ENCODE data around the gene CKB.

The CKB gene

DNA sequence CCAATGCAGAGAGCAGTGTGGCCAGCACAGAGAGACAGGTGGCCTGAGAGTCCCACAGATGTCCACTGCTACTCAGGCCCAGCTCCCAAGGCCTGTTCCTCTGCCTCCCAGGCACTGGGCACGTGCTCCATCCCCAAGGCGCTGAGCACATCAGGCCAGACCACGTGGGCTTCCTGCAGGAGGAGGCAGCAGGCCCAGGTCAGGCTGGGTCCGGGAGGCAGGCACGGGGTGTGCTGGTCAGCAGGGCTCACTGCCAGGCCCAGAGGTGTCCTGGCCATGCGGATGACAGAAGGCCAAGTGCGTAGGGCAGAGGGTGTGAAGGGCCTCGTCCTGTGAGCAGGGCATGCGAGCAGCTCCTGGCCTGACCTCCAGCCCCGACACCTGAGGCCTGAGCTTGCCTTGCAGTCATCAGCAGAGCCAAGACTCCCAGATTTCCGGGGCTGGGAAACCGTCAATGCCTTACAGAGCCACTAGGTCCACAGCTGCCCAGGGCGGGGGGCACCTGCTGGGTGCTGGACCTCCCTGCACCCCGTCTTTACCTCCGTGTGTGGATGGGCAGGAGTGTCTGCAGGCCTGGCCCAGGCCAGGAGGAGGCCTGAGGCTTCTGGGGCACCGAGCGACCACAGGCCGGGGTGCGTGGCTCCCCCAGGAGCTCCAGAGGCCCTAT, 21.2 kb upstream of the CKB start:
- H3K9me3 ChIP-seq (ENCODE audit: control insufficient read depth, insufficient read depth, low read length), result no peaks in the 10 kb centered on the region
- H3K4me1 ChIP-seq (ENCODE audit: control insufficient read depth, insufficient read depth, low read length), result peaks cover 27% of the 10 kb centered on the region
- no peaks in the 10 kb centered on the region for H3K36me3 ChIP-seq (ENCODE audit: control insufficient read depth, insufficient read depth, low read length)
- no peak overlapping the region for H3K27ac ChIP-seq (ENCODE audit: low read length)
- no peaks in the 10 kb centered on the region for H3K27me3 ChIP-seq (ENCODE audit: control insufficient read depth, insufficient read depth, low read length)
- no peak for DNase-seq (ENCODE audit: low read depth, low spot score)
- WGBS (ENCODE audit: insufficient coverage, insufficient read length), result no CpG with 5 or more reads among the region's 19 CpGs
- H3K4me3 ChIP-seq (ENCODE audit: low read length), result no peak overlapping the region

DNA sequence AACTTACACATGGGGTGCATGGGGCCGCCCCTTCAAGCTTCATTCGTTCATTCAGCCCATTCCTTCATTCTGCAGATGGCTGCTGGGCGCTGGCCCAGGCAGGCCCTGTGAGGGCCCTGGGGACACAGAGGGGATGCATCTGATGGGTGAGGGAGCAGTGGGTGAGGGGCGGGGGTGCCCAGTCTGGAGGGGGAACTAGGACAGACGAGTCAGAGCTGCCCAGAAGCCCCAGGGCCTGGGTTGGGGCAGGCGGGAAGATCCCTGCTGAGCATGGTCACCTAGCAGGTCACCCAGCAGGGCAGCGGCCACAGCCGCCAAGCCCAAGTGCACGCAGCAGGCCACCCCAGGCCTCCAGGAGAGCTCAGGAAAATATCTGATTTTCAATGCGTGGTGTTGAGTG, 20.5 kb upstream of the CKB start:
- Histone ChIP-seq H3K4me3 (ENCODE audit: low read length) (no peak overlapping the region), H3K27me3 (ENCODE audit: control insufficient read depth, insufficient read depth, low read length) (no peaks in the 10 kb centered on the region), H3K9me3 (ENCODE audit: control insufficient read depth, insufficient read depth, low read length) (no peaks in the 10 kb centered on the region), H3K36me3 (ENCODE audit: control insufficient read depth, insufficient read depth, low read length) (no peaks in the 10 kb centered on the region), H3K27ac (ENCODE audit: low read length) (no peak overlapping the region), H3K4me1 (ENCODE audit: control insufficient read depth, insufficient read depth, low read length) (peaks cover 27% of the 10 kb centered on the region)
- DNase-seq (ENCODE audit: low read depth, low spot score), result no peak
- no CpG with 5 or more reads among the region's 10 CpGs for WGBS (ENCODE audit: insufficient coverage, insufficient read length)

DNA sequence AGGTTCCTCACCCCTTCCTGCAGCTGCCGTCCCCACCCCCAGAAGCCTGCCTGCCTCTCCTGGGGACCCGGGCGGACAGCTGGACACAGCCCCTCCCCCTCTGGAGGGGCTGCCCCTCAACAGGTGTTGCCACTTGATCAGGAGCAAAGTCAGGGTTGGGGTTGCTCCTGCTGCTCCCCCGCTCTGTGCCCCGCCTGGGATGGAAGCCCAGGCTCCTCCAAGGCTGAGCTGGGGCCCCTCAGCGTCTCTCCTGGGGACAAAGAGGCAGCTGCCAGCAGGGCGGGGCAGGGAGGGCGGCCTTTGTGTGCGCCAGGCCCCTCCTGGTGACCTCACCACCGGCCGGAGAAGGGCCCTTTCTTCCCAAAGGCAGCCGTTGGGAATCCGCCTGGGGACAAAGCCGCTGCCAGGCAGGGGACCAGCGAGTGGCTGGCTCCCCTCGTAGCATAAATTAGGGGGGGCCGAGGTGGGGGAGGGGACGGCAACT, 20.0 kb upstream of the CKB start:
- no peak for DNase-seq (ENCODE audit: low read depth, low spot score)
- Histone ChIP-seq H3K4me1 (ENCODE audit: control insufficient read depth, insufficient read depth, low read length) (peaks cover 27% of the 10 kb centered on the region), H3K36me3 (ENCODE audit: control insufficient read depth, insufficient read depth, low read length) (no peaks in the 10 kb centered on the region), H3K9me3 (ENCODE audit: control insufficient read depth, insufficient read depth, low read length) (no peaks in the 10 kb centered on the region), H3K4me3 (ENCODE audit: low read length) (no peak overlapping the region), H3K27ac (ENCODE audit: low read length) (no peak overlapping the region), H3K27me3 (ENCODE audit: control insufficient read depth, insufficient read depth, low read length) (no peaks in the 10 kb centered on the region)
- no CpG with 5 or more reads among the region's 18 CpGs for WGBS (ENCODE audit: insufficient coverage, insufficient read length)

DNA sequence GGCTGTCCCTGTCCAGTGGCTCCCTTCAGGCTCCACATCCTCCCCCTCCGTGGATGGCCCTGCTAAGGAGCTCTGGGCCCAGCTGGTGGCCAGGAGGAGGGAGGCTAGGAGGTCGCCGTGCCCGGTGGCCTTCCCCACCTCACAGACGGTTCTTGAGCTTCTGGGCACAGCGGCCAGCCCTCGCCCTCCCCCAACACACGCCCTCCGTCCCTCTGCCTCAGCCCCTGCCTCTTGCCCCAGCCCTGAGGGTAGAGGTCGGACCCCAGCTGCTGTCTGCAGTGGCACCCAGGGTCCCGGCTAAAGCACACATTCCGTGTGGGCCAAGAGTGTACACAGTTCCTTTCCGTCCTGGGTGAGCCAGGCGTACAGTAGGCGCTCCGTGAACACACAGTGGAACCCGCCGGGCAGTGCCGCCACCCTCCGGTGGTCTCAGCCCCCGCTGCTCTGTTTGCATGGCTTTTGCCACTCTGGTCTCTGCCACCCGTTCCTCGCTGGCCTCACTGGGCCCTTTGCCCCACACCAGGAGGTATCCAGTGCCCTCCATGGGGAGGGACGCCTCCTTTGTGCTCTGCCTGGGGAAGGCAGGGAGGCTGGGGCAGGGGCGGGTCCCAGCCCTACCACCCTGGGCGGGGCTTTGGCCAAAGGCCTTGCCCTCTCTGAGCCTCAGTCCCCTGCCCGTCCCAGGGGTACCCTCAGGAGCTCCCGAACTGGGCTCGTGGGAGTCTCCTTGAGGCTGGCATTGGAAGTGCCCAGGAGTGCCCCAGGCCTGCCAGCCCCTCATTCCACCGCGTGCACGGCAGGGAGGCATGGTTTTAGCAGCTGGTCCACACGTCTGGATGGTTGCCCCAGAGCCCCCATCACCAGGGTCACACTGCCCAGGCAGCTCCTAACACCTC, 19.3 kb upstream of the CKB start:
- H3K27ac ChIP-seq (ENCODE audit: low read length), result no peak overlapping the region
- H3K36me3 ChIP-seq (ENCODE audit: control insufficient read depth, insufficient read depth, low read length), result no peaks in the 10 kb centered on the region
- no peaks in the 10 kb centered on the region for H3K9me3 ChIP-seq (ENCODE audit: control insufficient read depth, insufficient read depth, low read length)
- WGBS (ENCODE audit: insufficient coverage, insufficient read length), result no CpG with 5 or more reads among the region's 33 CpGs
- H3K27me3 ChIP-seq (ENCODE audit: control insufficient read depth, insufficient read depth, low read length), result no peaks in the 10 kb centered on the region
- peaks cover 26% of the 10 kb centered on the region for H3K4me1 ChIP-seq (ENCODE audit: control insufficient read depth, insufficient read depth, low read length)
- no peak for DNase-seq (ENCODE audit: low read depth, low spot score)
- H3K4me3 ChIP-seq (ENCODE audit: low read length), result no peak overlapping the region

DNA sequence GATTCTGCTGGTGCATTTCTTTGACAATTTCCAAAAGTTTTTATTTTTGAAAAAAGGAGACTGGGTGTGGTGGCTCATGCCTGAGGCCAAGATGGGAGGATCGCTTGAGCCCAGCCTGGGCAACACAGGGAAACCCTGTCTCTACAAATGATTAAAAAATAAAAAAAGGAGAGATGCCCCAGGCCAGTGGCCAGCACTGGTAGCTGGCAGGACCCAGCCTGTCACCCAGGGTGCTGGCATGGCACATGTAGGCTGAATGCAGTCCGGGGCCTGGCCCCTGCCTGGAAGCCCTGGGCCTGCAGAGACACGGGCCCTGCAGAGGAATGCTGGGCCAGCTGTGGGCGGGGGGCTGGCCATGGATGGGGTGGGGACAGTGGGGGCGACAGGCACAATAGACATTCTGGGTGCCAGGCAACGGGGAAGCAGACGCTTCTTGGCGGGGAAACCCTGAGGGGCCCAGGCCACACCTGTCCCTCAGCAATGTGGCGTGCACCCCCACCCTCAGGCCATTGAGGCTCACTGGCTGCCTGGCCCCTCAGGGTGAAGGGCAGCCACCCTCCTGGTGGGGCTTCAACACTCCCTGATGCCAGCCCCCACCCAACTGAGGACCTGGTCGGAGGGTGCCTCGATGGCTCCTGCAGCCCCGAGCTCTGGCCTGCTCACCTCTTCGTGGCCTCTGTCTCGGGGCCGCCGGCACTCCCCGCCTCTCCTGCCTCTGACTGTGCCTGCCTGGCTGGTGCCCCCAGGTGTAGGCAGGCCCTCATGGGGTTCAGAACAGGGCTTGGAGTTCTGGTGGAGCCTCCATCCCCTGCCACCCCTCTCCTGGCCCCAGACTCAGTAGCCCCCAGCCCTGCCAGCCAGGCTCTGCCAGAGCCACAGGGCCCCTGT, 18.4 kb upstream of the CKB start:
- no peaks in the 10 kb centered on the region for H3K27me3 ChIP-seq (ENCODE audit: control insufficient read depth, insufficient read depth, low read length)
- peaks cover 24% of the 10 kb centered on the region for H3K4me1 ChIP-seq (ENCODE audit: control insufficient read depth, insufficient read depth, low read length)
- WGBS (ENCODE audit: insufficient coverage, insufficient read length), result no CpG with 5 or more reads among the region's 17 CpGs
- H3K9me3 ChIP-seq (ENCODE audit: control insufficient read depth, insufficient read depth, low read length), result no peaks in the 10 kb centered on the region
- no peak overlapping the region for H3K27ac ChIP-seq (ENCODE audit: low read length)
- no peaks in the 10 kb centered on the region for H3K36me3 ChIP-seq (ENCODE audit: control insufficient read depth, insufficient read depth, low read length)
- no peak for DNase-seq (ENCODE audit: low read depth, low spot score)
- no peak overlapping the region for H3K4me3 ChIP-seq (ENCODE audit: low read length)

DNA sequence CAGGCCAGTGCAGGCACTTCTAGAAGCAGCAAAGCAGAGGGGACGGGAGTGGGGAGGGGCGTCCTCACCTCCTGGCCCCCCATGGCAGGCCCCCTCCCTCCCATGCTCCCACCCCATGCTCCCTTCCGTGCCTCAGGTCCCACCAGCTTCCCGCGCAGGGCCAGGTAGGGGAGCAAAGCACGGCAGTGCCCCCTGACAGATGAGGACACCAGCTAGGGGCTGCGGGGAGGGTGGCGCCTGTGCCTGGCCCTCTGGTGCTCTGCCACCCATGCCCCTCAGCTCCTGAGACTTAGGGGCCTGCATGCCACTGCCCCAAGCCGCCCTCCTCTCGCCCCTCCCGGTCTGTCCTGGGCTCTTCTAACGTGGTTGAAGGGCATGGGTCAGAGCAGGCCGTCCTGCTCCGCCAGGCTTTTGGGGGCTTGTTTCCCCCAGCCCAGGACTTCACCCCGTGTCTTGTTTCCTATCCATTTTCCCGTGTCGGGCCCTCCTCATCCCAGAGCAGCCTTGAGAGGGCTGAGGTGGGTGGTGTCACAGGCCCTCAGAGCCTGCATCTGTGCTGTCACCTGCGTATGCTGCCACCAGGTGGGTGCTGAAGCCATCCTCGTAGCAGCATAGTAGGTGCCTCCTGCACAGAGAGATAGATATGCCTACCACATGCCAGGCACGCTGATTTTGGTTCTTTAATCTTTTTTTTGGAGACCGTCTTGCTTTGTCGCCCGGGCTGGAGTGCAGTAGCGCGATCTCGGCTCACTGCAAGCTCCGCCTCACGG, 16.6 kb upstream of the CKB start:
- Histone ChIP-seq H3K9me3 (ENCODE audit: control insufficient read depth, insufficient read depth, low read length) (no peaks in the 10 kb centered on the region), H3K27me3 (ENCODE audit: control insufficient read depth, insufficient read depth, low read length) (no peaks in the 10 kb centered on the region), H3K27ac (ENCODE audit: low read length) (no peak overlapping the region), H3K36me3 (ENCODE audit: control insufficient read depth, insufficient read depth, low read length) (peaks cover 10% of the 10 kb centered on the region; the same call in 1 of the 2 replicates), H3K4me1 (ENCODE audit: control insufficient read depth, insufficient read depth, low read length) (peaks cover 22% of the 10 kb centered on the region), H3K4me3 (ENCODE audit: low read length) (no peak overlapping the region)
- no CpG with 5 or more reads among the region's 28 CpGs for WGBS (ENCODE audit: insufficient coverage, insufficient read length)
- no peak for DNase-seq (ENCODE audit: low read depth, low spot score)

DNA sequence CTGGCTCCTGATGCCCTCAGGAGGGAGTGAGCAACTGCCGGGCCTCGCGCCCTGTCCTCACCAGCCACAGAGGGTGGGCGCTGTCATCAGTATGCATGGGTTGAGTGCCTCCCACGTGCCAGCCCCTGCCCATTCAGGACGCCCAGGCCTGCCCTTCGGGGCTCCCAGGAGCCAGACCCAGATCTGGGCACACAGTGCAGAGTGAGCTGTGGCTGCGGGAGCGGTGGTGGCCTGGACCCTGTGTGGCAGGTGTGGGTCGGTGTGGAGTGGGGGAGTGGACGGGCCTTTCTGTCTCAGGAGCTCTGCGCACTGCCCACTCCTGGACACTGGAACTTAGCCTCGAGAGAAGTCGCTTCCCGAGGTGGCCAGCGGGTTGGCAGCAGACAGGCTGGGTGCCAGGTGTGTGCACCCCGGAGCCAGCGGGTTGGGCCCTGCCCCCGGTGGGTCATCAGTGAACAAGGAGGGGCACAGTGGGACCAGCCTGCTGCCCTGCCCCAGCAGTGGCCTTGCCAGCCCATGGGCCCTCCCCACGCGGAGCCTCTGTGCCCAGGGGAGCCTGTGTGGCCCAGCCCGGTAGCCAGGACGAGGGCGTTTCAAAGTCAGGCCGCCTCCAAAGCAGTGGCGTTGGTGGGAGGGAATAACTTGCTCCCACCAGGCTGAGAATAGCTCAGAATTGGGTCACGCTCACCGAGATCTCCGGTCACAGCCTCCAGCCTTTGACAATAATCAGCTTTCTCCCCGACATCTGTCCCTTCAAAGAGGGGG, 15.8 kb upstream of the CKB start:
- Histone ChIP-seq H3K27ac (ENCODE audit: low read length) (no peak overlapping the region), H3K4me1 (ENCODE audit: control insufficient read depth, insufficient read depth, low read length) (peaks cover 18% of the 10 kb centered on the region)
- no peak for DNase-seq (ENCODE audit: low read depth, low spot score)

DNA sequence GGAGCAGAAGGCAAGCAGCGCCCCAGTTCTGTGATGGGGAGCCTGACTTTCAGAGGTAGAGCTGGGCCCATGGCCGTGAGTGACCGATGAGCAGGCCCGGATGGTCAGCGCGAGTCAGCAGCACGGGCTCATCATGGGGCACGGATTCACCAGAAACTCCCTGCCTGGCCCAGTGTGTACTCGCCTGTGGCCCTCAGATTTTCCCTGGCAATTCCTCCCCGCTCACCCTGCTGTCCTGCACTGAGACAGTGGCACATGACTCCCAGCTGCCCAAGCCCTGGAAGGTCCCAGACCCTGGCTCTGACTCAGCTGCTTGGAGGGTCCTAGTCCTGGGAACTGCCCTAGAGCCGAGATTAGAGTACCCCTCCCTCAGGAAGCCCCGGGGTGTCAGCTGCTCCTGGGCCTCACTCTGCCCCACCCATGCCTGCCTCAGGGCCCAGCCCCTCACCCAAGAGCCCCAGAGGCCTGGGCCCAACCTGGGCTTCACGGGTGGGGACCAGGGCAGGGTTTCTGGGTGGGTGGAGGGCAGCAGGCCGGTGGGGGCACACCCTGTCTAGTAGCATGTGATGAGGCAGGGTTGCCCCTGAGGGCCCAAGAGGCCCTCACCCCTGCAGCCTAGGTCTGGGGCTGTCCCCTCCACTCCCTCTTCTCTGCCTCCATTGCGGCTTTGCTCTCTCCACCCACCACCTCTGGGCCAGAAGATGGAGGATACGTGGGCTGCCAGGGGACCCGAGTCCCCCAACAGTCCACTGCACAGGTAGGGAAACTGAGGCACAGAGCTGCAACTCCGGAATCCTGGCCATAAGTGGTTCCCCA, 14.8 kb upstream of the CKB start:
- WGBS (ENCODE audit: insufficient coverage, insufficient read length), result no CpG with 5 or more reads among the region's 18 CpGs

More for the DNA sequence above, 15.8 kb upstream of the CKB start:
- Histone ChIP-seq H3K27me3 (ENCODE audit: control insufficient read depth, insufficient read depth, low read length) (no peaks in the 10 kb centered on the region), H3K9me3 (ENCODE audit: control insufficient read depth, insufficient read depth, low read length) (no peaks in the 10 kb centered on the region), H3K4me3 (ENCODE audit: low read length) (no peak overlapping the region), H3K36me3 (ENCODE audit: control insufficient read depth, insufficient read depth, low read length) (peaks cover 10% of the 10 kb centered on the region; the same call in 1 of the 2 replicates)
- no CpG with 5 or more reads among the region's 30 CpGs for WGBS (ENCODE audit: insufficient coverage, insufficient read length)

DNA sequence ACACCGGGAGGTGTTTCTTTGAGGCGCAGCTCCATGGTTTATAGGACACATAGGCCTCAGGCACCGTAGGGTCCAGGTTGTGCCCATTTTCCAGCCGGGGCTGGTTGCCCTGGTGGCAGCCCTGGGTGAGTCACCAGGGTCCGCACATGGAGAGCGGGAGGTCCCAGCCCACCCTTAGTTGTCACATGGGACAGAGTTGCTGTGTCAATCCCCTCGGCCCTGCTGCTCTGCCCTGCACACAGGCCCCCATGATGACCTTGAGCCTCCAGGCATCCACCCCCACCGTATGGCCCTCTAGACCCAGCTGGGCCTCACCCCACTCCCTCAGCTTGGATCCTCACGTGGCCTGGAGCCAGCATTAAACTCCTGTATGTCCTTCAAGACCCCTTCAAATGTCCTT, 14.1 kb upstream of the CKB start:
- H3K4me1 ChIP-seq (ENCODE audit: control insufficient read depth, insufficient read depth, low read length), result peaks cover 6% of the 10 kb centered on the region
- no peak overlapping the region for H3K27ac ChIP-seq (ENCODE audit: low read length)
- no peak for DNase-seq (ENCODE audit: low read depth, low spot score)
- H3K4me3 ChIP-seq (ENCODE audit: low read length), result no peak overlapping the region
- H3K27me3 ChIP-seq (ENCODE audit: control insufficient read depth, insufficient read depth, low read length), result no peaks in the 10 kb centered on the region
- peaks cover 16% of the 10 kb centered on the region for H3K36me3 ChIP-seq (ENCODE audit: control insufficient read depth, insufficient read depth, low read length)
- no peaks in the 10 kb centered on the region for H3K9me3 ChIP-seq (ENCODE audit: control insufficient read depth, insufficient read depth, low read length)
- WGBS (ENCODE audit: insufficient coverage, insufficient read length), result no CpG with 5 or more reads among the region's 9 CpGs

More for the DNA sequence above, 14.8 kb upstream of the CKB start:
- Histone ChIP-seq H3K36me3 (ENCODE audit: control insufficient read depth, insufficient read depth, low read length) (peaks cover 14% of the 10 kb centered on the region), H3K4me1 (ENCODE audit: control insufficient read depth, insufficient read depth, low read length) (peaks cover 11% of the 10 kb centered on the region), H3K27ac (ENCODE audit: low read length) (no peak overlapping the region), H3K27me3 (ENCODE audit: control insufficient read depth, insufficient read depth, low read length) (no peaks in the 10 kb centered on the region), H3K4me3 (ENCODE audit: low read length) (no peak overlapping the region), H3K9me3 (ENCODE audit: control insufficient read depth, insufficient read depth, low read length) (no peaks in the 10 kb centered on the region)
- DNase-seq (ENCODE audit: low read depth, low spot score), result no peak

Measured in iPS DF 6.9 (cell line).